HCT116 (cell line): ENCODE results near the gene PNPLA5. TPM values are rescaled to one million over a fixed set of nuclear protein-coding genes. Genes with fewer than 3 reads are reported as not detected.

Experiments
- ATAC-seq: fragments of 200-7000 bp; cut with Tn5 transposase; 2 replicates; pipeline ENCODE4 v1.9.1; 2020; ENCODE audit warnings: mild to moderate bottlenecking, moderate library complexity
- BruUV-seq: library from RNA; stranded (reverse); fragments of 400-500 nt; replicated peaks from 2 replicates; lab custom pipeline; 2021; lab: Mats Ljungman, UMichigan
- CTCF ChIA-PET: fragments of 300-600 bp; sonication (Branson Sonifier 250); formaldehyde crosslinking; loops from one replicate; lab custom pipeline; 2021; ENCODE audit warnings: antibody characterized with exemption; lab: Charles Lee
- POLR2A ChIA-PET: fragments of 300-600, 350-600 bp; sonication (Branson Sonifier 250); formaldehyde crosslinking; loops from one replicate; lab custom pipeline; 2021; ENCODE audit warnings: antibody characterized with exemption; lab: Charles Lee
- RAD21 ChIA-PET, 2 experiments: fragments of 300-600 bp; sonication (Branson Sonifier 250); formaldehyde crosslinking; loops; one replicate each; lab custom pipeline; 2023; ENCODE audit warnings: low total read pairs in 2 of 2; ENCODE audit not compliant: uncharacterized antibody in 2 of 2, unreplicated experiment in 2 of 2, low non-redundant PET in 1 of 2; lab: Charles Lee
- DNase-seq: peaks from one replicate; pipeline ENCODE4 v3.0.0-alpha.2; 2010; ENCODE audit warnings: low read depth, low spot score
- H2AFZ ChIP-seq: fragments of 200-600 bp; shearing (Covaris generic), sonication (generic); 2 replicates; pipeline ENCODE4 v1.6.1; 2017; ENCODE audit warnings: low read depth, mixed run types, mixed read lengths, antibody characterized with exemption, low read length; ENCODE audit not compliant: poor library complexity, severe bottlenecking
- H3K27ac ChIP-seq: 2 replicates; pipeline ENCODE4 v1.5.1; 2012; ENCODE audit warnings: low read depth, low read length
- H3K27me3 ChIP-seq: fragments of 200-600 bp; sonication (generic); 2 replicates; pipeline ENCODE4 v1.6.1; 2016; ENCODE audit warnings: mixed run types, low read length, mixed read lengths; ENCODE audit not compliant: insufficient read depth
- H3K36me3 ChIP-seq, 2 experiments: fragments of 200-500 bp in 1 of 2; fragments of 200-600 bp in 1 of 2; sonication (Bioruptor generic) in 1 of 2; sonication (generic) in 1 of 2; 2 replicates each; pipeline versions ENCODE4 v1.5.1 to v1.6.1; 2014 to 2016; ENCODE audit warnings: low read length in 2 of 2, inconsistent platforms in 1 of 2, mixed read lengths in 1 of 2, mixed run types in 1 of 2; ENCODE audit not compliant: insufficient read depth in 2 of 2, control insufficient read depth in 1 of 2
- H3K4me1 ChIP-seq, 2 experiments: fragments of 200-600 bp in 1 of 2; sonication (generic) in 1 of 2; 2 replicates each; pipeline versions ENCODE4 v1.5.1 to v1.6.1; 2012 to 2017; ENCODE audit warnings: low read length in 2 of 2, inconsistent platforms in 1 of 2, mild to moderate bottlenecking in 1 of 2, mixed read lengths in 1 of 2, mixed run types in 1 of 2, moderate library complexity in 1 of 2; ENCODE audit not compliant: insufficient read depth in 2 of 2, control insufficient read depth in 1 of 2
- H3K4me2 ChIP-seq: fragments of 200-600 bp; sonication (generic); 2 replicates; pipeline ENCODE4 v1.6.1; 2017; ENCODE audit warnings: mixed run types, low read length, mixed read lengths
- H3K4me3 ChIP-seq, 2 experiments: fragments of 200-600 bp in 1 of 2; sonication (generic) in 1 of 2; replicated peaks in 1 of 2; 2 replicates each; pipeline ENCODE4 v1.5.1; 2011 to 2016; ENCODE audit warnings: low read length in 2 of 2, control low read depth in 1 of 2, low read depth in 1 of 2, mild to moderate bottlenecking in 1 of 2, mixed read lengths in 1 of 2, mixed run types in 1 of 2
- H3K79me2 ChIP-seq: fragments of 200-600 bp; sonication (generic); 2 replicates; pipeline ENCODE4 v1.6.1; 2017; ENCODE audit warnings: mild to moderate bottlenecking, mixed run types, low read length, moderate library complexity, mixed read lengths; ENCODE audit not compliant: insufficient read depth
- H3K9ac ChIP-seq: fragments of 200-600 bp; sonication (generic); 2 replicates; pipeline ENCODE4 v1.6.1; 2016; ENCODE audit warnings: low read length, mixed read lengths
- H3K9me2 ChIP-seq: fragments of 200-600 bp; sonication (generic), shearing (Covaris generic); 2 replicates; pipeline ENCODE4 v1.6.1; 2017; ENCODE audit warnings: mixed run types, mild to moderate bottlenecking, moderate library complexity; ENCODE audit not compliant: insufficient read depth
- H3K9me3 ChIP-seq, 2 experiments: fragments of 200-500 bp in 1 of 2; fragments of 200-600 bp in 1 of 2; sonication (Bioruptor generic) in 1 of 2; sonication (generic) in 1 of 2; 2 replicates each; pipeline ENCODE4 v1.6.1; 2014 to 2017; ENCODE audit warnings: low read length in 2 of 2, mixed read lengths in 2 of 2, inconsistent platforms in 1 of 2, low read depth in 1 of 2, mild to moderate bottlenecking in 1 of 2, mixed run types in 1 of 2, moderate library complexity in 1 of 2; ENCODE audit not compliant: control insufficient read depth in 1 of 2, insufficient read depth in 1 of 2
- H4K20me1 ChIP-seq: fragments of 200-600 bp; sonication (generic), shearing (Covaris generic); 2 replicates; pipeline ENCODE4 v1.6.1; 2017; ENCODE audit warnings: mixed run types, mild to moderate bottlenecking, moderate library complexity; ENCODE audit not compliant: insufficient read depth
- ATF3 ChIP-seq: IDR thresholded peaks from 2 replicates; pipeline ENCODE4 v1.6.1; 2012
- CEBPB ChIP-seq: IDR thresholded peaks from 2 replicates; pipeline ENCODE4 v1.6.1; 2012; ENCODE audit warnings: low read depth
- CTCF ChIP-seq, 3 experiments: fragments of 200-600 bp in 1 of 3; sonication (generic) in 1 of 3; IDR thresholded peaks in 2 of 3; conservative IDR thresholded peaks in 1 of 3; 2 replicates each; pipeline ENCODE4 v1.5.1; 2012 to 2017; ENCODE audit warnings: low read depth in 2 of 3, low read length in 2 of 3, antibody characterized with exemption in 1 of 3, borderline replicate concordance in 1 of 3, control low read depth in 1 of 3, mild to moderate bottlenecking in 1 of 3, mixed read lengths in 1 of 3, mixed run types in 1 of 3, moderate library complexity in 1 of 3; ENCODE audit not compliant: insufficient read depth in 1 of 3
- EZH2phosphoT487 ChIP-seq: fragments of 200-600 bp; IDR thresholded peaks from 2 replicates; pipeline ENCODE4 v1.6.1; 2018; ENCODE audit warnings: antibody characterized with exemption, borderline replicate concordance
- FOSL1 ChIP-seq: IDR thresholded peaks from 2 replicates; pipeline ENCODE4 v1.6.1; 2012; ENCODE audit warnings: low read depth
- MAX ChIP-seq: IDR thresholded peaks from 2 replicates; pipeline ENCODE4 v1.6.1; 2012
- SRF ChIP-seq: IDR thresholded peaks from 2 replicates; pipeline ENCODE4 v1.6.1; 2012; ENCODE audit warnings: low read depth
- TCF7L2 ChIP-seq: IDR thresholded peaks from 2 replicates; pipeline ENCODE4 v1.7.0; 2011; ENCODE audit warnings: borderline replicate concordance, inconsistent platforms; ENCODE audit not compliant: insufficient read depth, insufficient read length; ENCODE audit errors: extremely low read depth
- ZBTB33 ChIP-seq: IDR thresholded peaks from 2 replicates; pipeline ENCODE4 v1.6.1; 2011; ENCODE audit warnings: mild to moderate bottlenecking, low read length, moderate library complexity; ENCODE audit not compliant: insufficient replicate concordance; ENCODE audit errors: extremely low read depth
- intact Hi-C: fragments of 100-400 bp; cut with micrococcal nuclease; formaldehyde crosslinking; loops from 2 replicates; pipeline ENCODE4 v1.10.0; 2022
- total RNA-seq: library from RNA; stranded (reverse); gene quantifications from one replicate; pipeline ENCODE4 v1.2.1, GENCODE V29; 2021; ENCODE audit not compliant: unreplicated experiment

Gene PNPLA5
- total RNA-seq, 1 experiment from 2014 or later, result 2.9 TPM

- no TSS peak for BruUV-seq
- H3K4me1 ChIP-seq, result no peaks in the 10 kb centered on the region
- H3K9me2 ChIP-seq, result no peaks in the 10 kb centered on the region
- intact Hi-C loops, result no loop called here
- H3K9ac ChIP-seq, result no peak overlapping the region
- no peaks in the 10 kb centered on the region for H4K20me1 ChIP-seq
- no peak overlapping the region for H2AFZ ChIP-seq
- no peak for TF ChIP-seq FOSL1
- no peak for TF ChIP-seq TCF7L2
- TF ChIP-seq MAX, result no peak
- no peak for TF ChIP-seq SRF
- TF ChIP-seq CTCF (IDR thresholded peaks at IDR 0.05 in 2 of 3, conservative IDR thresholded peaks at IDR 0.05 in 1 of 3; ENCODE audit: borderline replicate concordance in 1 of 3, insufficient read depth in 1 of 3, low read depth in 2 of 3, low read length in 2 of 3), result no peak
- H3K4me3 ChIP-seq, result no peak overlapping the region
- ChIA-PET POLR2A (no interaction called here), RAD21 (no interaction called here), CTCF (interaction anchor here (1.3 kb wide), 1 partner anchor 14 kb away, joined by 5 read pairs; no protein-coding TSS in a partner anchor)
- no peaks in the 10 kb centered on the region for H3K27me3 ChIP-seq
- no peak overlapping the region for H3K4me2 ChIP-seq
- no peak overlapping the region for H3K27ac ChIP-seq
- ATAC-seq (no peak), DNase-seq (no peak)
- peaks cover under 1 to 13% of the 10 kb centered on the region in 2 experiments; a peak in 2 of 4 replicates for H3K36me3 ChIP-seq
- no peaks in the 10 kb centered on the region for H3K79me2 ChIP-seq
- no peaks in the 10 kb centered on the region for H3K9me3 ChIP-seq
Observed at GRCh38 chr22:43931771-43932170, 40.0 kb upstream of the PNPLA5 start.

GRCh38 chr22:43928908-43929307, 37.1 kb upstream of the PNPLA5 start:
- intact Hi-C loops, result no loop called here
- no TSS peak for BruUV-seq
- Histone ChIP-seq H2AFZ (no peak overlapping the region), H3K4me3 (no peak overlapping the region), H3K27me3 (no peaks in the 10 kb centered on the region), H3K9me2 (no peaks in the 10 kb centered on the region), H3K4me1 (peaks cover 14 to 17% of the 10 kb centered on the region in 2 experiments), H3K9me3 (no peaks in the 10 kb centered on the region), H3K9ac (no peak overlapping the region), H3K27ac (no peak overlapping the region), H3K36me3 (peaks cover 0 to 13% of the 10 kb centered on the region in 2 experiments; a peak in 2 of 4 replicates), H4K20me1 (no peaks in the 10 kb centered on the region), H3K79me2 (no peaks in the 10 kb centered on the region), H3K4me2 (no peak overlapping the region)
- ChIA-PET RAD21 (no interaction called here), CTCF (interaction anchor here (1.0 kb wide), 1 partner anchor 17 kb away, joined by 3 read pairs; no protein-coding TSS in a partner anchor), POLR2A (no interaction called here)
- no peak for ATAC-seq
- no peak for DNase-seq
- no peak for TF ChIP-seq ZBTB33
- TF ChIP-seq EZH2phosphoT487, result no peak
- no peak for TF ChIP-seq ATF3
- TF ChIP-seq CEBPB, result no peak
- TF ChIP-seq CTCF (IDR thresholded peaks at IDR 0.05 in 2 of 3, conservative IDR thresholded peaks at IDR 0.05 in 1 of 3; ENCODE audit: borderline replicate concordance in 1 of 3, insufficient read depth in 1 of 3, low read depth in 2 of 3, low read length in 2 of 3), result no peak
